Stimulated activated CD4-positive, alpha-beta T cell treated with anti-CD3 and anti-CD28 coated beads, Interleukin-12 subunit alpha, Interleukin-12 subunit beta, amount 100 ng/mL, for 4 hours (primary cell): ENCODE results near the gene FNDC3B.

Experiments
- DNase-seq: peaks from one replicate; pipeline ENCODE4 v3.0.0-alpha.2; 2020

Gene FNDC3B

GRCh38 chr3:172154768-172155664 is 115.6 kb downstream of the FNDC3B start:
- no peak for DNase-seq

- DNase-seq, result no peak
Observed at GRCh38 chr3:172155897-172156585, 116.7 kb downstream of the FNDC3B start.

- no peak for DNase-seq
Observed at GRCh38 chr3:172156586-172156955, 117.2 kb downstream of the FNDC3B start.

GRCh38 chr3:172157564-172158258 is 118.3 kb downstream of the FNDC3B start:
- DNase-seq, result no peak

GRCh38 chr3:172158741-172159140 is 119.4 kb downstream of the FNDC3B start:
- no peak for DNase-seq

- no peak for DNase-seq
Observed at GRCh38 chr3:172159376-172159775, 120.0 kb downstream of the FNDC3B start.

GRCh38 chr3:172159962-172160538 is 120.7 kb downstream of the FNDC3B start:
- DNase-seq, result no peak

GRCh38 chr3:172161133-172161789 is 121.9 kb downstream of the FNDC3B start:
- no peak for DNase-seq

- no peak for DNase-seq
Observed at GRCh38 chr3:172161959-172162358, 122.6 kb downstream of the FNDC3B start.

- no peak for DNase-seq
Observed at GRCh38 chr3:172163320-172163719, 123.9 kb downstream of the FNDC3B start.

- DNase-seq, result no peak
Observed at GRCh38 chr3:172164620-172165362, 125.4 kb downstream of the FNDC3B start.

- no peak for DNase-seq
Observed at GRCh38 chr3:172166261-172166660, 126.9 kb downstream of the FNDC3B start.

GRCh38 chr3:172166890-172167289 is 127.5 kb downstream of the FNDC3B start:
- DNase-seq, result no peak

GRCh38 chr3:172167892-172168648 is 128.7 kb downstream of the FNDC3B start:
- no peak for DNase-seq

- DNase-seq, result no peak
Observed at GRCh38 chr3:172170073-172170709, 130.8 kb downstream of the FNDC3B start.

GRCh38 chr3:172170841-172171240 is 131.5 kb downstream of the FNDC3B start:
- DNase-seq, result no peak

- DNase-seq, result no peak
Observed at GRCh38 chr3:172171396-172172075, 132.2 kb downstream of the FNDC3B start.

- DNase-seq, result no peak
Observed at GRCh38 chr3:172173316-172174254, 134.2 kb downstream of the FNDC3B start.
